Measurements from ENCODE around the gene AP5S1.

The AP5S1 gene

DNA sequence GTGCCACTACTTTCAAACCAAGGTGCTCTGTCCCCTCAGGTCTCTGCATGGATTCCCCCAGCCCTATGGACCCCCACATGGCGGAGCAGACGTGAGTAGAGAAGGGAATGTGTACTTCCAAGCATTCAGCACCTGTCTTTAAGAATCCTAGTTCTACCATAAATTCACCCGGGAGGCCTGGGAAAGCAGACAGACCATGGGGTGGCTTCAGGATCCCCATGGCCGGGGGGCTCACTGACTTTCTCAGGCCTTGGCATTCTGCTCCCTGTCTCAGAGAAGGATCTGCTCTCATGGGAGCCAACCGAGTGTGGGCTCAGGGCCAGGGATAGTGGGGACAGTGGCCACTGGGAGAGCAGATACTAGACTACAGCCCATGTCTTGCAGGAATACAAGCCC, 22.0 kb upstream of the AP5S1 start:
- no peak for TF ChIP-seq POLR2AphosphoS5 (IDR thresholded peaks at IDR 0.05; ENCODE audit: low read depth, low read length)
- no peak for TF ChIP-seq FOXP2 (optimal IDR thresholded peaks at IDR 0.05; ENCODE audit: borderline replicate concordance, extremely low read depth, extremely low read length, insufficient read depth)
- TF ChIP-seq, protein P1, sequence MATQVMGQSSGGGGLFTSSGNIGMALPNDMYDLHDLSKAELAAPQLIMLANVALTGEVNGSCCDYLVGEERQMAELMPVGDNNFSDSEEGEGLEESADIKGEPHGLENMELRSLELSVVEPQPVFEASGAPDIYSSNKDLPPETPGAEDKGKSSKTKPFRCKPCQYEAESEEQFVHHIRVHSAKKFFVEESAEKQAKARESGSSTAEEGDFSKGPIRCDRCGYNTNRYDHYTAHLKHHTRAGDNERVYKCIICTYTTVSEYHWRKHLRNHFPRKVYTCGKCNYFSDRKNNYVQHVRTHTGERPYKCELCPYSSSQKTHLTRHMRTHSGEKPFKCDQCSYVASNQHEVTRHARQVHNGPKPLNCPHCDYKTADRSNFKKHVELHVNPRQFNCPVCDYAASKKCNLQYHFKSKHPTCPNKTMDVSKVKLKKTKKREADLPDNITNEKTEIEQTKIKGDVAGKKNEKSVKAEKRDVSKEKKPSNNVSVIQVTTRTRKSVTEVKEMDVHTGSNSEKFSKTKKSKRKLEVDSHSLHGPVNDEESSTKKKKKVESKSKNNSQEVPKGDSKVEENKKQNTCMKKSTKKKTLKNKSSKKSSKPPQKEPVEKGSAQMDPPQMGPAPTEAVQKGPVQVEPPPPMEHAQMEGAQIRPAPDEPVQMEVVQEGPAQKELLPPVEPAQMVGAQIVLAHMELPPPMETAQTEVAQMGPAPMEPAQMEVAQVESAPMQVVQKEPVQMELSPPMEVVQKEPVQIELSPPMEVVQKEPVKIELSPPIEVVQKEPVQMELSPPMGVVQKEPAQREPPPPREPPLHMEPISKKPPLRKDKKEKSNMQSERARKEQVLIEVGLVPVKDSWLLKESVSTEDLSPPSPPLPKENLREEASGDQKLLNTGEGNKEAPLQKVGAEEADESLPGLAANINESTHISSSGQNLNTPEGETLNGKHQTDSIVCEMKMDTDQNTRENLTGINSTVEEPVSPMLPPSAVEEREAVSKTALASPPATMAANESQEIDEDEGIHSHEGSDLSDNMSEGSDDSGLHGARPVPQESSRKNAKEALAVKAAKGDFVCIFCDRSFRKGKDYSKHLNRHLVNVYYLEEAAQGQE (IDR thresholded peaks at IDR 0.05; ENCODE audit: insufficient read depth in 1 of 2, low read depth in 2 of 2, low read length in 2 of 2) = no peak
- TF ChIP-seq TAF1 (IDR thresholded peaks at IDR 0.05; ENCODE audit: borderline replicate concordance, insufficient read depth, low read length) = no peak
- TF ChIP-seq SIN3A (IDR thresholded peaks at IDR 0.05; ENCODE audit: borderline replicate concordance, insufficient read depth, low read length) = no peak

DNA sequence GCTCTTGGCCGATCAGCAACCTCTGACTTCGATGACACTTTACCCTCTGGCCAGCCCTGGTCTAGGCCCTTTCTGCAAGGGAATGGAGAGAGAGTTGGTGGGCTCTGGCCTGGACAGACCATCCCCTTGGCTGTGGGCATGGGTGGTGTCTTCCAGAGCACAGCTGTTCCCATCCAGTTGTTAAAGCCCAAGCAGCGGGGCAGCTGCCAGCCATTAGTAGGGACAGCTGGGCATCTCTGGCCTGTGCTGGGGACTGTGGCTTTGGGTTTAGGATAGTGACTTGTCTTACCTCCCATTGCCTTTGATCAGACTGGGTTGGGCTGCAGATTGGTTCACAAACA, 21.5 kb upstream of the AP5S1 start:
- TF ChIP-seq FOXP2 (optimal IDR thresholded peaks at IDR 0.05; ENCODE audit: borderline replicate concordance, extremely low read depth, extremely low read length, insufficient read depth) (no peak), POLR2AphosphoS5 (IDR thresholded peaks at IDR 0.05; ENCODE audit: low read depth, low read length) (no peak), SIN3A (IDR thresholded peaks at IDR 0.05; ENCODE audit: borderline replicate concordance, insufficient read depth, low read length) (no peak), TAF1 (IDR thresholded peaks at IDR 0.05; ENCODE audit: borderline replicate concordance, insufficient read depth, low read length) (no peak)
- TF ChIP-seq, protein P1 (IDR thresholded peaks at IDR 0.05; ENCODE audit: insufficient read depth in 1 of 2, low read depth in 2 of 2, low read length in 2 of 2) = no peak

DNA sequence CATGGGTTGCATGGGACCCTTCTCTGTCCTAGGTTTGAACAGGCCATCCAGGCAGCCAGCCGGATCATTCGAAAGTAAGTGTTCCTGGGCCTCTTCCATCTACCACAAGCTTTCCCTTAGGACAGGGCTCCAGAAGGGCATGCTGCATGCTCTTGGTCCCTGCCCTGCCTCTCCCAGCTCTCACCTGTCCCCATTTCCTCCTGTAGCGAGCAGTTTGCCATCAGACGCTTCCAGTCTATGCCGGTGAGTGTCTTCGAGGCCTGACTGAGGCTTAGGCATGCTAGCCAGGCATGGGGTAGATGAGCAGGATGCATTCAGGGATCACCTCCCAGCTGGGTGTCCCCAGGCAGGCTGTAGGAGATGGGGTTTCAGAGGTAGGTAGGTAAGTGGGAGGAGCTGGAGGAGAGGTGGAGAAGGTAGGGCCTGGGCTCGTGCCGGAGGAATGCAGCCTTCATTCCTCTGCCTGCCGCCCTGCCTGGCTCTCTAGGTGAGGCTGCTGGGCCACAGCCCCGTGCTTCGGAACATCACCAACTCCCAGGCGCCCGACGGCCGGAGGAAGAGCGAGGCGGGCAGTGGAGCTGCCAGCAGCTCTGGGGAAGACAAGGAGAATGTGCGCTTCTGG, 20.0 kb upstream of the AP5S1 start:
- TF ChIP-seq SIN3A (IDR thresholded peaks at IDR 0.05; ENCODE audit: borderline replicate concordance, insufficient read depth, low read length) (no peak), POLR2AphosphoS5 (IDR thresholded peaks at IDR 0.05; ENCODE audit: low read depth, low read length) (no peak), TAF1 (IDR thresholded peaks at IDR 0.05; ENCODE audit: borderline replicate concordance, insufficient read depth, low read length) (no peak), FOXP2 (optimal IDR thresholded peaks at IDR 0.05; ENCODE audit: borderline replicate concordance, extremely low read depth, extremely low read length, insufficient read depth) (no peak)

DNA sequence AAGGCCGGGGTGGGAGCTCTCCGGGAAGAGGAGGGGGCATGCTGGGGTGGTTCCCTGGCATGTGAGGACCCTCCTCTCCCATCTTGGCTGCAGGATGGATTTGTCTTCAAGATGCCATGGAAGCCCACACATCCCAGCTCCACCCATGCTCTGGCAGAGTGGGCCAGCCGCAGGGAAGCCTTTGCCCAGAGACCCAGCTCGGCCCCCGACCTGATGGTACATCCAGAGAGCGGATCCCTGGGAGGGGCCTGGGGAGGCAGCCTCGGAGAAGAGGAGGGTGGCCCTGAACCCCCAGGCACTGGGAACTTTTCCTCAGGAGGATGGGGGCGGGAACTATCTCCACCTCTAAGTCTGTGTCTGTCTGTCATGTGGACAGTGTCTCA, 19.5 kb upstream of the AP5S1 start:
- no peak for TF ChIP-seq POLR2AphosphoS5 (IDR thresholded peaks at IDR 0.05; ENCODE audit: low read depth, low read length)
- TF ChIP-seq FOXP2 (optimal IDR thresholded peaks at IDR 0.05; ENCODE audit: borderline replicate concordance, extremely low read depth, extremely low read length, insufficient read depth) = no peak
- TF ChIP-seq SIN3A (IDR thresholded peaks at IDR 0.05; ENCODE audit: borderline replicate concordance, insufficient read depth, low read length) = no peak
- TF ChIP-seq, protein P1 (IDR thresholded peaks at IDR 0.05; ENCODE audit: insufficient read depth in 1 of 2, low read depth in 2 of 2, low read length in 2 of 2) = no peak
- TF ChIP-seq TAF1 (IDR thresholded peaks at IDR 0.05; ENCODE audit: borderline replicate concordance, insufficient read depth, low read length) = no peak

DNA sequence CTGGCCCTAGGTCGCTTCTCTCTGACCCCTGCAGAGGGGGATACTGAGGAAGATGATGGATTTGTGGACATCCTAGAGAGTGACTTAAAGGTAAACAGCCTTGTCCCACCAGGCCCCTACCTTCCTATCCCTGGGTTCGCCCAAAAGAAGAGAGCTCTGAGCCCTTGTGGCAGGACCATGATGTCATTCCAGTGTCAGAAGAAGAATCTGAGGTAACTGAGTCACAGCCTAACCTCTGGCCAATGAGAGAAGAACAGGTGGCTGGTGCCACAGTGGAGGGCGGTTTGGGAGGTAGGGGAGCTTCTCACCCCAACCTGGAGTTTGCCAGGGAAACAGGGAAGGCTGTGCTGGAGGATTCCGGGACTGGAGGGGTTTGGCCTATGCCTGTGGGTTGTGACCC, 19.0 kb upstream of the AP5S1 start:
- no peak for TF ChIP-seq POLR2AphosphoS5 (IDR thresholded peaks at IDR 0.05; ENCODE audit: low read depth, low read length)
- TF ChIP-seq TAF1 (IDR thresholded peaks at IDR 0.05; ENCODE audit: borderline replicate concordance, insufficient read depth, low read length) = no peak
- TF ChIP-seq SIN3A (IDR thresholded peaks at IDR 0.05; ENCODE audit: borderline replicate concordance, insufficient read depth, low read length) = no peak
- no peak for TF ChIP-seq FOXP2 (optimal IDR thresholded peaks at IDR 0.05; ENCODE audit: borderline replicate concordance, extremely low read depth, extremely low read length, insufficient read depth)

DNA sequence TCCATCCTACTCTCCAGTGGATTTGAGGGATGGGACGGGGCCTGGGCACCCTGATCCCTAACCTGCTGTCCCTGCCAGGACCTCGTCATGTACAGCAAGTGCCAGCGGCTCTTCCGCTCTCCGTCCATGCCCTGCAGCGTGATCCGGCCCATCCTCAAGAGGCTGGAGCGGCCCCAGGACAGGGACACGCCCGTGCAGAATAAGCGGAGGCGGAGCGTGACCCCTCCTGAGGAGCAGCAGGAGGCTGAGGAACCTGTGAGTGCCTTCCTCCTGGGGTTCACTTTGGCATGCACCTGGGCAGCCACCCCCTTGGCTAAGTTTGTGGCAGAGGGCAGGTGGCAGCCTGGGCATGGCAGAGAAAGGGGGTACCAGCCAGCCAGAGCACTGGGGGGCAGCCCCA, 18.5 kb upstream of the AP5S1 start:
- TF ChIP-seq POLR2AphosphoS5 (IDR thresholded peaks at IDR 0.05; ENCODE audit: low read depth, low read length) (no peak), SIN3A (IDR thresholded peaks at IDR 0.05; ENCODE audit: borderline replicate concordance, insufficient read depth, low read length) (no peak), TAF1 (IDR thresholded peaks at IDR 0.05; ENCODE audit: borderline replicate concordance, insufficient read depth, low read length) (no peak), FOXP2 (optimal IDR thresholded peaks at IDR 0.05; ENCODE audit: borderline replicate concordance, extremely low read depth, extremely low read length, insufficient read depth) (no peak)
- TF ChIP-seq, protein P1 (IDR thresholded peaks at IDR 0.05; ENCODE audit: insufficient read depth in 1 of 2, low read depth in 2 of 2, low read length in 2 of 2) = no peak
